ENCODE results near the gene GLOD4.
"Not testable (repeated sequence)": the region's sequence is repeated elsewhere in the genome, so short reads cannot be mapped to it uniquely, and the experiment has no call there.

- TF ChIP-seq, protein P1, sequence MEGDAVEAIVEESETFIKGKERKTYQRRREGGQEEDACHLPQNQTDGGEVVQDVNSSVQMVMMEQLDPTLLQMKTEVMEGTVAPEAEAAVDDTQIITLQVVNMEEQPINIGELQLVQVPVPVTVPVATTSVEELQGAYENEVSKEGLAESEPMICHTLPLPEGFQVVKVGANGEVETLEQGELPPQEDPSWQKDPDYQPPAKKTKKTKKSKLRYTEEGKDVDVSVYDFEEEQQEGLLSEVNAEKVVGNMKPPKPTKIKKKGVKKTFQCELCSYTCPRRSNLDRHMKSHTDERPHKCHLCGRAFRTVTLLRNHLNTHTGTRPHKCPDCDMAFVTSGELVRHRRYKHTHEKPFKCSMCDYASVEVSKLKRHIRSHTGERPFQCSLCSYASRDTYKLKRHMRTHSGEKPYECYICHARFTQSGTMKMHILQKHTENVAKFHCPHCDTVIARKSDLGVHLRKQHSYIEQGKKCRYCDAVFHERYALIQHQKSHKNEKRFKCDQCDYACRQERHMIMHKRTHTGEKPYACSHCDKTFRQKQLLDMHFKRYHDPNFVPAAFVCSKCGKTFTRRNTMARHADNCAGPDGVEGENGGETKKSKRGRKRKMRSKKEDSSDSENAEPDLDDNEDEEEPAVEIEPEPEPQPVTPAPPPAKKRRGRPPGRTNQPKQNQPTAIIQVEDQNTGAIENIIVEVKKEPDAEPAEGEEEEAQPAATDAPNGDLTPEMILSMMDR (IDR thresholded peaks at IDR 0.05) = not testable (repeated sequence)
- not testable (repeated sequence) for TF ChIP-seq POLR2AphosphoS5 (IDR thresholded peaks at IDR 0.05)
Observed at GRCh38 chr17:755319-755961, 26.6 kb downstream of the GLOD4 start.
